A549 treated with ZK216348 at 1 μM for 4 hours (cell line): ENCODE data around the gene DNAJB9. TPM values are rescaled to one million over a fixed set of nuclear protein-coding genes. Genes with fewer than 3 reads are reported as not detected.

Experiments used
- total RNA-seq: library from RNA; stranded (reverse); fragments of 200-300 nt; extraction: Qiagen RNA extraction; gene quantifications from 5 replicates; pipeline ENCODE4 v1.2.3, GENCODE V29; 2022; ENCODE audit warnings: low read depth

The DNAJB9 gene
- total RNA-seq: 7.2 to 13.0 TPM (median 9.2 TPM) in 5 replicates

DNA sequence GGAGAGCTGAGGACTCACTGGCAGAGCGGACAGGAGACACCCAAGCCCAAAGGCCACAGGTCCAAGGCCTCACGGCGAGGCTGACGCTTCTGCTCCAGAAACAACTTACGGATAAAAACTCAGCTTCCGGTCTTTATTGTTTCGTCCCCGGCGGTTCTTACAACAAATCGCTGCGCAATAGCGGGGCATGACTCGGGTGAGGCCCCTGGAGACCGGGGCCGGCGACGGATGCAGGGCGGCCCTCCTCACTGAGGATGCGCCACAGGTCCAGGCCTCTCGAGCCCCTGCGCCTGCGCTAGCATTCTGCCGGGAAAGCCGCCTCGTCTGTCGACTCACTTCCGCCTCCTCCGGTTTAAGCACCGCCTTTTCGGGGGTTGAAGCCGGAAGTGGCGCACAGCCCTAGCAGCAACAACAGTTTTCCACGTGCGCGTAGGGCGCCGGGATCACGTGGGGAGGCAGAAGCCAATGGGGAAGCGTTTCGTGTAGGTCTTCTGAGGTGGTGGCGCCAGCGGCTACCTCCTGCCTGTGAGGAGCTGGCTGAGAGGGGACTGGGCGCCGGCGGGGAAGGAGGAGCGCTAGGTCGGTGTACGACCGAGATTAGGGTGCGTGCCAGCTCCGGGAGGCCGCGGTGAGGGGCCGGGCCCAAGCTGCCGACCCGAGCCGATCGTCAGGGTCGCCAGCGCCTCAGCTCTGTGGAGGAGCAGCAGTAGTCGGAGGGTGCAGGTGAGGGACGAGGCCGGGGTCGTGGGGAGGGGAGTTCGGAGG is at the start of gene DNAJB9, which contains the start of gene THAP5:
Gene DNAJB9 (plus strand): TSS at position 494 of the 765 bp plus-strand sequence. CDS start 1,853 bp downstream, outside the sequence.
Gene THAP5 (minus strand): TSS at position 326 of the 765 bp plus-strand sequence. CDS start 137 bp downstream, at position 189.

GRCh38 chr7:108525985-108526767 is 43.5 kb upstream of the DNAJB9 start, which contains the start of gene PNPLA8:
TSS of gene PNPLA8 (minus strand) at chr7:108526135. CDS start at chr7:108515491, 10,644 bp downstream.

Other genes with a start within 250 kb of the DNAJB9 start
- gene NRCAM, start 113.4 kb upstream of the DNAJB9 start, total RNA-seq: 51.1 to 138 TPM (median 95.4 TPM) in 5 replicates
- 13.5 to 16.7 TPM (median 15.9 TPM) in 5 replicates for gene PNPLA8, start 43.7 kb upstream of the DNAJB9 start, total RNA-seq
- gene THAP5, start 168 bp upstream of the DNAJB9 start, total RNA-seq: 7.1 to 21.6 TPM (median 14.8 TPM) in 5 replicates